Neural progenitor cell (in vitro differentiated cells): ENCODE data around the gene AKAP1. TPM values are rescaled to one million over a fixed set of nuclear protein-coding genes. Genes with fewer than 3 reads are reported as not detected.

Experiments used
- DNase-seq: peaks from one replicate; pipeline ENCODE4 v3.0.0-alpha.2; 2016; ENCODE audit warnings: low spot score
- H2AFZ ChIP-seq: fragments of 200-600 bp; sonication (generic); replicated peaks from 2 replicates; pipeline ENCODE4 v1.6.1; 2016; ENCODE audit warnings: antibody characterized with exemption
- H3F3A ChIP-seq: fragments of 200-600 bp; sonication (generic); 2 replicates; pipeline ENCODE4 v1.6.1; 2016; ENCODE audit warnings: antibody characterized with exemption, low read depth
- H3K27ac ChIP-seq: fragments of 200-600 bp; sonication (generic); 2 replicates; pipeline ENCODE4 v1.5.1; 2016; ENCODE audit warnings: mild to moderate bottlenecking
- H3K27me3 ChIP-seq: fragments of 200-600 bp; sonication (generic); 2 replicates; pipeline ENCODE4 v1.6.1; 2016; ENCODE audit warnings: mild to moderate bottlenecking, moderate library complexity
- H3K36me3 ChIP-seq: fragments of 200-600 bp; sonication (generic); 2 replicates; pipeline ENCODE4 v1.5.1; 2016
- H3K4me1 ChIP-seq: fragments of 200-600 bp; sonication (generic); 2 replicates; pipeline ENCODE4 v1.6.1; 2016; ENCODE audit warnings: mixed run types
- H3K4me2 ChIP-seq: fragments of 200-600 bp; sonication (generic); 2 replicates; pipeline ENCODE4 v1.6.1; 2016
- H3K4me3 ChIP-seq: fragments of 200-600 bp; sonication (generic); 2 replicates; pipeline ENCODE4 v1.5.1; 2016
- H3K79me2 ChIP-seq: fragments of 200-600 bp; sonication (generic); 2 replicates; pipeline ENCODE4 v1.6.1; 2016; ENCODE audit warnings: low read depth
- H3K9ac ChIP-seq: fragments of 200-600 bp; sonication (generic); 2 replicates; pipeline ENCODE4 v1.6.1; 2016
- H3K9me3 ChIP-seq: fragments of 200-600 bp; sonication (generic); 2 replicates; pipeline ENCODE4 v1.5.1; 2016; ENCODE audit warnings: low read depth
- H4K20me1 ChIP-seq: fragments of 200-600 bp; sonication (generic); 2 replicates; pipeline ENCODE4 v1.6.1; 2016; ENCODE audit warnings: low read depth
- H3K27ac Mint-ChIP-seq: 3 replicates; pipeline ENCODE4 v1.8.0; 2021; ENCODE audit warnings: mixed read lengths
- H3K27me3 Mint-ChIP-seq: 2 replicates; pipeline ENCODE4 v1.8.0; 2022; ENCODE audit warnings: low read depth, mild to moderate bottlenecking, inconsistent platforms, moderate library complexity, mixed read lengths; ENCODE audit not compliant: insufficient read depth
- H3K36me3 Mint-ChIP-seq: 3 replicates; pipeline ENCODE4 v1.8.0; 2021; ENCODE audit warnings: mixed read lengths
- H3K4me1 Mint-ChIP-seq: 3 replicates; pipeline ENCODE4 v1.8.0; 2021; ENCODE audit warnings: mixed read lengths
- H3K4me3 Mint-ChIP-seq: 3 replicates; pipeline ENCODE4 v1.8.0; 2021; ENCODE audit warnings: mild to moderate bottlenecking, moderate library complexity, mixed read lengths
- H3K9me3 Mint-ChIP-seq: 3 replicates; pipeline ENCODE4 v1.8.0; 2020; ENCODE audit warnings: mixed read lengths
- EZH2 ChIP-seq: fragments of 200-600 bp; sonication (generic); IDR thresholded peaks from 2 replicates; pipeline ENCODE4 v1.6.1; 2017; ENCODE audit warnings: antibody characterized with exemption, mild to moderate bottlenecking, moderate library complexity
- EZH2phosphoT487 ChIP-seq: fragments of 200-600 bp; sonication (generic); IDR thresholded peaks from 2 replicates; pipeline ENCODE4 v1.6.1; 2017; ENCODE audit warnings: antibody characterized with exemption
- total RNA-seq: library from RNA; depleted of rRNA; stranded (reverse); fragments of >200 nt; gene quantifications from 2 replicates; pipeline ENCODE4 v1.2.3, GENCODE V29; 2015; ENCODE audit warnings: low replicate concordance
- TF ChIP-seq, protein P1 (sequence below): fragments of 200-600 bp; sonication (generic); IDR thresholded peaks from 2 replicates; pipeline ENCODE4 v1.5.1; 2017; ENCODE audit warnings: antibody characterized with exemption, mild to moderate bottlenecking

AKAP1 gene
- total RNA-seq, 1 donor from 2014 or later = 8.8 TPM

DNA sequence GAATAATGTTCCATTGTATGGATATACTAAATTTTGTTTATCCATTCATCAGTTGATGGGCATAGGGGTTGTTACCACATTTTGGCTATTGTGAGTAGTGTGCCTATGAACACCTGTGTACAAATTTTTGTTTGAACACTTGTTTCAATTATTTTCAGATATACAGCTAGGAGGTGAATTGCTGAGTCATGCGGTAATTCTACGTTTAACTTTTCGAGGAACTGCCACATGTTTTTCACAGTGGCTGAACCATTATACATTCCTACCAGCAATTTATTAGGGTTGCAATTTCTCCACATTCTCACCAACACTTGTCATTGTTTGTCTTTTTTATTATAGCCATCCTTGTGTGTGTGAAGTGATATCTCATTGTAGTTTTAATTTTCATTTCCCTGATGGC, 75.6 kb downstream of the AKAP1 start:
- no peak overlapping the region for H3K4me3 ChIP-seq
- H2AFZ ChIP-seq = no peak overlapping the region
- Mint-ChIP-seq H3K9me3 (peaks cover 17% of the 10 kb centered on the region), H3K36me3 (no peaks in the 10 kb centered on the region), H3K27ac (no peak overlapping the region), H3K4me1 (peaks cover 2% of the 10 kb centered on the region), H3K27me3 (peaks cover 8% of the 10 kb centered on the region), H3K4me3 (no peak overlapping the region)
- H3K27ac ChIP-seq = no peak overlapping the region
- no peak overlapping the region for H3K9ac ChIP-seq
- H3K4me2 ChIP-seq = no peak overlapping the region
- no peak for DNase-seq
- H3F3A ChIP-seq = peaks cover 1% of the 10 kb centered on the region
- no peaks in the 10 kb centered on the region for H3K9me3 ChIP-seq
- H3K79me2 ChIP-seq = no peaks in the 10 kb centered on the region
- H3K36me3 ChIP-seq = no peaks in the 10 kb centered on the region
- H3K4me1 ChIP-seq = no peaks in the 10 kb centered on the region
- TF ChIP-seq EZH2phosphoT487 (no peak), EZH2 (no peak)
- TF ChIP-seq, protein P1, sequence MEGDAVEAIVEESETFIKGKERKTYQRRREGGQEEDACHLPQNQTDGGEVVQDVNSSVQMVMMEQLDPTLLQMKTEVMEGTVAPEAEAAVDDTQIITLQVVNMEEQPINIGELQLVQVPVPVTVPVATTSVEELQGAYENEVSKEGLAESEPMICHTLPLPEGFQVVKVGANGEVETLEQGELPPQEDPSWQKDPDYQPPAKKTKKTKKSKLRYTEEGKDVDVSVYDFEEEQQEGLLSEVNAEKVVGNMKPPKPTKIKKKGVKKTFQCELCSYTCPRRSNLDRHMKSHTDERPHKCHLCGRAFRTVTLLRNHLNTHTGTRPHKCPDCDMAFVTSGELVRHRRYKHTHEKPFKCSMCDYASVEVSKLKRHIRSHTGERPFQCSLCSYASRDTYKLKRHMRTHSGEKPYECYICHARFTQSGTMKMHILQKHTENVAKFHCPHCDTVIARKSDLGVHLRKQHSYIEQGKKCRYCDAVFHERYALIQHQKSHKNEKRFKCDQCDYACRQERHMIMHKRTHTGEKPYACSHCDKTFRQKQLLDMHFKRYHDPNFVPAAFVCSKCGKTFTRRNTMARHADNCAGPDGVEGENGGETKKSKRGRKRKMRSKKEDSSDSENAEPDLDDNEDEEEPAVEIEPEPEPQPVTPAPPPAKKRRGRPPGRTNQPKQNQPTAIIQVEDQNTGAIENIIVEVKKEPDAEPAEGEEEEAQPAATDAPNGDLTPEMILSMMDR = no peak
- H4K20me1 ChIP-seq = no peaks in the 10 kb centered on the region
- no peaks in the 10 kb centered on the region for H3K27me3 ChIP-seq

DNA sequence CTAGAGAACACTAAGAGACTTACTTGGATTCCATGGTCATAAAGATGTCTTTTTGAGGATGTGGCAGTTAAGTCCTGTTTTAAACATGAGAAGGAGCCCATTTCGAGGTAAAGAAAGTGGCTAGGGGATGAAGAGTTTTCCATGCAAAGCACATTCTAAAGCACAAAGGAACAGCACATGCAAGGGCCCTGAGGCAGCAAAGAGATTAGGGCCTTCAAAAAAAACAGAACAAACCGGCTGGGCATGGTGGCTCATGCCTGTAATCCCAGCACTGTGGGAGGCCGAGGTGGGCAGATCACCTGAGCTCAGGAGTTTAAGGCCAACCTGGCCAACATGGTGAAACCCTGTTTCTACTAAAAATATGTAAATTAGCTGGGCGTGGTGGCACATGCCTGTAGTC, 79.8 kb downstream of the AKAP1 start:
- Mint-ChIP-seq H3K9me3 (peaks cover 14% of the 10 kb centered on the region), H3K4me1 (peaks cover 2% of the 10 kb centered on the region), H3K4me3 (no peak overlapping the region), H3K27ac (no peak overlapping the region), H3K36me3 (no peaks in the 10 kb centered on the region), H3K27me3 (peaks cover 6% of the 10 kb centered on the region)
- TF ChIP-seq EZH2phosphoT487 (no peak), EZH2 (no peak)
- H3K4me3 ChIP-seq = no peak overlapping the region
- H3F3A ChIP-seq = peaks cover 3% of the 10 kb centered on the region
- H3K27ac ChIP-seq = no peak overlapping the region
- H3K4me2 ChIP-seq = no peak overlapping the region
- H4K20me1 ChIP-seq = no peaks in the 10 kb centered on the region
- H3K36me3 ChIP-seq = no peaks in the 10 kb centered on the region
- no peak overlapping the region for H3K9ac ChIP-seq
- H3K79me2 ChIP-seq = no peaks in the 10 kb centered on the region
- no peaks in the 10 kb centered on the region for H3K4me1 ChIP-seq
- H2AFZ ChIP-seq = no peak overlapping the region
- no peaks in the 10 kb centered on the region for H3K27me3 ChIP-seq
- no peak for DNase-seq
- no peaks in the 10 kb centered on the region for H3K9me3 ChIP-seq

DNA sequence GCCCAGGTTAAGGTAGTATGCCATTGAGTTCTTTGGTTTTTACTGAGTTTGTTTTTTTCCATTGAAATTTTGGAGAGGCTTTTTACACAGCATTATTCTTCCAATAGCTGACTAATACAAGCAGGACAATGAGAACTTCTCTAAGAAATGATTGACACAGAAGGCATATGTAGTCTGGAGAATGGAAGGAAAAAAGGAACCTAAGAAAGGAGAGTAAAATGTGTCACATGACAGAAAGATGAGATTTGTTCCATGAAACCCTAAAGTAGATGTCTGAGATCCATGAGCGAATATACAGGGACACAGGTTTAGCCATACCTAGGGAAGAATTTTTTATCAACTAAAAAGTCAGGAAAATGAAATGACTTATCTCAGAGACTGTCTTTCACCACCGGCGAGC, 80.7 kb downstream of the AKAP1 start:
- H3K4me1 ChIP-seq = no peaks in the 10 kb centered on the region
- no peak for DNase-seq
- H3K4me2 ChIP-seq = no peak overlapping the region
- H3F3A ChIP-seq = peaks cover 3% of the 10 kb centered on the region
- H3K79me2 ChIP-seq = no peaks in the 10 kb centered on the region
- Mint-ChIP-seq H3K4me3 (no peak overlapping the region), H3K27me3 (peaks cover 9% of the 10 kb centered on the region), H3K27ac (no peak overlapping the region), H3K9me3 (peaks cover 14% of the 10 kb centered on the region), H3K36me3 (no peaks in the 10 kb centered on the region), H3K4me1 (peaks cover 2% of the 10 kb centered on the region)
- no peak overlapping the region for H3K4me3 ChIP-seq
- TF ChIP-seq EZH2 (no peak), EZH2phosphoT487 (no peak)
- TF ChIP-seq, protein P1 = no peak
- no peak overlapping the region for H3K9ac ChIP-seq
- no peaks in the 10 kb centered on the region for H3K36me3 ChIP-seq
- H3K27ac ChIP-seq = no peak overlapping the region
- H4K20me1 ChIP-seq = no peaks in the 10 kb centered on the region
- H3K27me3 ChIP-seq = no peaks in the 10 kb centered on the region
- H2AFZ ChIP-seq = no peak overlapping the region
- H3K9me3 ChIP-seq = no peaks in the 10 kb centered on the region

DNA sequence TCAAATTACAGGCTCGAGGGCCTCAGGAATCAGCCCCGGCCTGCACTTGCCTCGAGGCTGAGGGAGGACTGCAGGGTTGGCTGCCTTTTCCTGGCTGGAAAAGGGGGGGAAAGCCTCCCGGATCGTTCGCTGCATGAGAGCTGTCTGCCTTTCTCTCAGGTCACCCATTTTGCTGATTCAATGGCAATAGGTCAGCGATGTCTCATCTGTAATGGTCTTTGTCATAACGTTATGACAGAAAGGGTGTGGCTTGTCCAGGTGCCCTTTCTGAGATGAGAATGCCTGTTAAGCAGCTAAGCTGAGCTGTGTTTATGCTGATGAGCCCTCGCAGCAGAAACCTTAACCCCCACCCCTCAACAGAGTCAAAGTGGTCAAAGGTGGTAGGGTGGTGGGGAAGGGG, 81.8 kb downstream of the AKAP1 start:
- no peak overlapping the region for H3K4me3 Mint-ChIP-seq
- no peaks in the 10 kb centered on the region for H3K79me2 ChIP-seq
- H3K4me3 ChIP-seq = no peak overlapping the region
- no peak overlapping the region for H2AFZ ChIP-seq
- H3K27me3 Mint-ChIP-seq = peaks cover 12% of the 10 kb centered on the region
- no peaks in the 10 kb centered on the region for H3K9me3 ChIP-seq
- H3K4me2 ChIP-seq = no peak overlapping the region
- H3K4me1 Mint-ChIP-seq = peaks cover 2% of the 10 kb centered on the region
- H3K27me3 ChIP-seq = no peaks in the 10 kb centered on the region
- H3K27ac ChIP-seq = no peak overlapping the region
- no peak for DNase-seq
- H4K20me1 ChIP-seq = no peaks in the 10 kb centered on the region
- H3K36me3 Mint-ChIP-seq = no peaks in the 10 kb centered on the region
- H3K9me3 Mint-ChIP-seq = peaks cover 7% of the 10 kb centered on the region
- H3F3A ChIP-seq = peaks cover 3% of the 10 kb centered on the region
- H3K36me3 ChIP-seq = no peaks in the 10 kb centered on the region
- no peak overlapping the region for H3K9ac ChIP-seq
- TF ChIP-seq EZH2phosphoT487 (no peak), EZH2 (no peak)
- TF ChIP-seq, protein P1 = no peak
- H3K27ac Mint-ChIP-seq = no peak overlapping the region
- H3K4me1 ChIP-seq = no peaks in the 10 kb centered on the region
